ENCODE results near the gene EGFL8.
"Not testable (repeated sequence)": the region's sequence is repeated elsewhere in the genome, so short reads cannot be mapped to it uniquely, and the experiment has no call there.

EGFL8 gene

GRCh38 chr6:32198345-32198696 is 33.9 kb downstream of the EGFL8 start:
- no peak for DNase-seq

- DNase-seq: no peak
Observed at GRCh38 chr6:32198866-32199265, 34.5 kb downstream of the EGFL8 start.

GRCh38 chr6:32200711-32201475 is 36.5 kb downstream of the EGFL8 start:
- DNase-seq: no peak

GRCh38 chr6:32202186-32202585 is 37.8 kb downstream of the EGFL8 start:
- no peak for DNase-seq

- DNase-seq: no peak
Observed at GRCh38 chr6:32203426-32204267, 39.3 kb downstream of the EGFL8 start.

GRCh38 chr6:32204268-32204715 is 39.9 kb downstream of the EGFL8 start:
- no peak for DNase-seq

- DNase-seq: no peak
Observed at GRCh38 chr6:32208996-32209395, 44.6 kb downstream of the EGFL8 start.

- no peak for DNase-seq
Observed at GRCh38 chr6:32210191-32210601, 45.8 kb downstream of the EGFL8 start.

GRCh38 chr6:32211432-32211831 is 47.0 kb downstream of the EGFL8 start:
- not testable (repeated sequence) for DNase-seq

- no peak for DNase-seq
Observed at GRCh38 chr6:32212076-32212760, 47.8 kb downstream of the EGFL8 start.

- DNase-seq: no peak
Observed at GRCh38 chr6:32213649-32214048, 49.3 kb downstream of the EGFL8 start.

GRCh38 chr6:32214126-32214525 is 49.7 kb downstream of the EGFL8 start:
- no peak for DNase-seq

GRCh38 chr6:32215617-32216016 is 51.2 kb downstream of the EGFL8 start:
- DNase-seq: no peak

- no peak for DNase-seq
Observed at GRCh38 chr6:32216285-32216684, 51.9 kb downstream of the EGFL8 start.

- DNase-seq: no peak
Observed at GRCh38 chr6:32216998-32217397, 52.6 kb downstream of the EGFL8 start.
